ENCODE results near the gene PHF21A.
A peak's percentile ranks its signal among the peaks of the same experiment; 100 is the strongest.

PHF21A gene

DNA sequence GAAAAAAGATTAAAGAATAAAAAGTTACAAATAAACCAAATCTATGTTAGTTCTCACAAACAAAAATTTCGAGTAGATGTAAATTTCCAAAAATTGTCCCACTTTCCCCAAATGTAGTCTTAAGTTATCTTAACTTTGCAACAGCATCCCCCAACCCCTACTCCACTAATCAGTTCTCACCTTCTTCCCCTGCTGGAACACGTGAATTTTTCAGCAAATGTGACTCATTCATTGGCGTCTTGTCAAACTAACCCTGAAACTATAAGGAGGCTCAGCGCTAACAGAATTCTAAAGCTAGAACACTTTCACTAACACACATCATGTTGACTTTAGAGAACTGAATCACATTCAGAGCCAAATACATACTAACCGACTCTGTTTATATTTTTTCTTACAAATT lies 46.1 kb downstream of the PHF21A start:
- DNase-seq: no peak

DNA sequence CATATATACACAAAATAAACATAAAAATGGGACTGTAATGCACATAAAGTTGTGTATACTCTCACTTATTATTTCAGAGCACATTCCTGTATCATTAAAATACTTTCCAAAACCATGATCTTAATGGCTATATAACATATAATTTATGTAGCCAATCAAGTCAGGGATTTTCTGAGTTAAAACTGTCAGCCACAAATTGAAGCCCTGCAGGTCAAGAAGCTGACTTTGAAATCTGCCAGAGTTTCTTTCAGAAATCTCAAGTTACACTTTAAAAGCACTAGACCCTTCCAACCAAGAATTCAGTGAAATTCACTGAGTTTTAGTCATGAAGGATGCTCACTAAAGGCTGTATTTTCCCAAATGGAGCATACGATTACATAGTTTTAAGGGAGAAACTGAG lies 47.6 kb downstream of the PHF21A start:
- no peak for DNase-seq

DNA sequence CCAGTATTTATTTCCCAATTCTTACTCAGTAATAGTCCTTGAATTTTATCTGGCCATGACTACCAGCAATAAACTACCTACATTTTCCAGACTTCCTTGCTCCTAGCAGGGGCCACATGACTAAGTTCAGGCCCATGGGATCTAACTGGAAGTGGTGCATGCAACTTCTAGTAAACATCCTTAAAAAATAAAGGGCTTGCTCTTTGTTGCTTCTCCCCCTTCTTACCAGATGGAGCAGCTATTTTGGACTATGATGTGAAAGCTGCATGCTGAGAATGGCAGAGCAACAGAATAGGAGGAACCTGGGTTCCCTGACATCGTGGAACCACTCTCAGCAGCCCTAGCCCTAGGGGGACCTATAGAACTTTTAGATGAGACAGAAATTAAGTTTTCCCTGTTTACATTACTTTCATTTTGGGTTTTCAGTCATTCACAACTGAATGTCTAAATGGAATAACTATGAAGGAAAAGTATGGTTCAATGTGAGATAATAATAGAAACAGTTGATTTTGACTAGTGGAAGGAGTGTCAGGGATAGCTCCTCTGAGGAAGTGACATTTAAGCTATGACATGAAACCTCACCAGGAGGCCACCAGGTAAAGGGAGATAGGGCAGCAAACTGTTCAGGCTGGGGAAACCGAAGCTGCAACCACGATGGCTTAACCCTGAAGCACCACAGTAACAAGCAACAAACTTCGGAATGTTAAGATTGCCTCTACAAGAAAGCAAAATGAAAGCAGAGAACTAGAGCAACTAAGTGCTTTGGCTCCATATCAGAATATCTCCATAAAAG lies 48.9 kb downstream of the PHF21A start:
- no peak for DNase-seq

DNA sequence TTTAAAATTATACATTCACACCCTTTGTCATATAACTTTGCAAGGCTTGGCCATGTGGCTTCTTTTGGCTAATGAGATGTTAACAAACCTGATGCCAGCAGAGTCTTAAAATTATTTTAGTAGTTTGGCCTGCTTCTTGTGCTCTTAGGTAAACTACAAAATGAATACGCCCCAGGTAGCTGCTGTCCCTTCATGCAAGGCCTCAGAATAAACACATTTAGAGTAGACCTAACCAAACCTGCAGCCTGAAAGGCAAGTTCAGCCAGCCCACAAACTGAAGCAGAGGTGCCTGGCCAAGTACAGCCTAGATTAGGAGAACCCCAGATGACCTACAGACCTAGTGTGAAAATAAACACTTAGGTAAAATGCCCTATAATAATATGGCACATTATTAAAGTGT lies 50.2 kb downstream of the PHF21A start:
- no peak for DNase-seq

DNA sequence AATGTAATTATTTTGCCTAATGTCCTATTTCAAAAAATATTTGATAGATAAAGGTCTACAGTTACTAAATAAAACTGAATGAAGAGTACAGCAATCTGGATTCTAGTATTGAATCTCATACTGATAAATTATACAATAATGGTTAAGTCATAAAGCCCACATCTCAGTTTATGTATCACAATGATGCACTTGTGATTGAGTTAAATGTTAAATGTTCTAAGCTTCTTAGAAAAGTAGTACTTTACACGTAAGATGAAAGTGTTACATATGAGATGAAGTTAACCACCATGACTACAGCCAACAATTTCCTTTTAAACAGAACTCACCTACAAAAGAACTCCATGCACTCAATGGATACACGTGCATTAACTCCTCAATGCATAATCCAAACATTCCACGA lies 51.7 kb downstream of the PHF21A start:
- no peak for DNase-seq

DNA sequence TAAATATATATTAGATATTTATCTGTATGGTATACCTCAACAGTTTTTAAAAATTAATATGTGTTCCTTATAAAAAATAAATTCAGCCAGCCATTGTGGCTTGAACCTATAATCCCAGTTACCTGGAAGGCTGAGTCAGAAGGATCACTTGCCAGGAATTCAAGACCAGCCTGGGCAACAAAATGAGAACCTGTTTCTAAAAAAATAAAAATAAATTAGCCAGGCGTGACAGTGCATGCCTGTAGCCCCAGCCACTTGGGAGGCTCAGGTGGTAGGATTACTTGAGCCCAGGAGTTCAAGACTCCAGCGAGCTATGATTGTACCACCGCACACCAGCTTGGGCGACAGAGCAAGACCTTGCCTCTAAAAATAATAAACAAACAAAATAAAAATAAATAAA lies 54.9 kb downstream of the PHF21A start:
- DNase-seq: no peak

DNA sequence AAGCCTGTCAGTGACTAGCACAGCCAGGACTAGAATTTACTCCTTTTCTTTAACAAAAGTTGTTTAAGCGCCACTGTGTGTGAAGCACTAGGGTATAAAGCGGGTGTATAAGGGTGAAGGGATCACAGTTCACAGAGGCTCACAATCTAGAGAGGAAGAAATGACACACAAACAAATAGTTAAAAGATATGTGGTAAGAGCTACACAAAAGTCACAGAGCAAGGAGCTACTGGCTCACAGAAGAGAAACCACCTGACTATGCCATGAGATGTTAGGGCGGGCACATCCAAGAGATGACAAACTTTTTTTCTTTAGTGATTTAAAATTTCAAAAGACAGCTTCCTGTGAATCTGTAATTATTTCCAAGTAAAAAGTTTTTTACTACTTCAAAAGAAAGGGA lies 55.6 kb downstream of the PHF21A start:
- no peak for DNase-seq

DNA sequence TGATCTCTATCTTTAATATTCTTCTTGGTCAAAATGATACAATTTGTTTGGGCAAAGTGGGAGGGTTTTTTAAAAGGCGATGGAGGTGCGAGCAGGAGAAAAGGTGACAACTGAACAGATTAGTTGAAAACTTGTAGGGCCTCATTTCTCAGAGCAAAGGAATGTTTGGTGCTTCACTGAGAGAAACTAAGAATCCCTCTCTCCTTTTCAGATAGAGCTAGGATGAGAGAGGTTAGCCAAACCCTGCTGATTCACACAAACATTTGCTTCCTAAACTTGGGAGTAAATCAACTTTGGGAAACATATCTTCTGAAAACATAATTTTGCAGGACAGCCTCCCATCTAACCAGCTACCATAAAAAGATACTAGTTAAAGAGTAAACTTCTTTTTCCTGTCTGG lies 57.0 kb downstream of the PHF21A start:
- DNase-seq: no peak

DNA sequence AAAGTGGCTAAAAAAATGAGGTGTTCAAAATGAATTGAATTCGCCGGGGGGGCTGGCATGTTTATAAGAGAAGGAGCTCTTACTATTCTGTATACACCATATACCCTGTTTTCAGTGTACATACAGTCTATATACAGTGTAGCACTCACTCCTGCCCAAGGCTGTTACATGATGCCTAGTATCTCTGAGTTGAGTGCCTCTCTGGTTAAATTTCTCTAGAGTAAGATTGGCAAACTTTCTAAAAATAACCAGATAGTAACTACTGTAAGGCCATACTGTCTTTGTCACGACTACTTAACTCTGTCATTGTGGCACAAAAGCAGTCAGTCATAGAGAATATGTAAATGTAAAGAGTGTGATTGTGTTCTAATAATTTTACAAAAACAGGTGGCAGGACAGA lies 58.1 kb downstream of the PHF21A start:
- no peak for DNase-seq

DNA sequence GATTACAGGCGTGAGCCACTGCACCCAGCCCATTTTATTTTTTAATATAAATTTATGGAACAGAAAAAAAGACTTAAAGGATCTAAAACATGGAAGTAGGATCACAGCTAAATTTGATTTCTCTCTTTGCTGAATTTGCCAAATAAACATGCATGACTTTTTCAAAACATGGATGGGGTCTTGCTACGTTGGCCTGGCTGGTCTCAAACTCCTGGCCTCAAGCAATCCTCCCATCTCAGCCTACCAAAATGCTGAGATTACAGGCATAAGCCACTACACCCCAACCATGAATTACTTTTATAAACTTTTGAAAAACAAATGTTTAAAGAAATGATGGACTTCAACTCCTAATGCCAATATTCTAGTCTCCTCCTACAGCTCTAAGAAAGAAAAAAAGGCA lies 61.2 kb downstream of the PHF21A start:
- DNase-seq: no peak

DNA sequence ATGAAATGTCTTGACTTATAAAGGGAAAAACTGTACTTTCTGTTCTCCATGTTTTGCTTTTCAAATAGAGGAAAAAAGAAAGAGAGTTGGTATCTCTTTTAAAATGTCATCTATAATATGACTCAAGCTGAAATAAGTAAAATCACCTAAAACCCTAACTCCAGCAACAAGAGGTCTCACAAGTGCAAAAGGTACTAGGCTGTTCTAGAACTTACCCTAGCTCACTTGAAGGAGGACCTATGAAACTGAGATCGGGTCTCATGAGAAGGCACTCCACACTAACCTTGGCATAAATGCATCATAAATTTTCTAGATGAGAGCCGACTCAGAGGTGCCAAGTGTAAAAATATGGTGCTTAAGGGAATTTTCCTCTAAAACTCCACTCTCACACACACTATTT lies 63.8 kb downstream of the PHF21A start:
- no peak for DNase-seq

DNA sequence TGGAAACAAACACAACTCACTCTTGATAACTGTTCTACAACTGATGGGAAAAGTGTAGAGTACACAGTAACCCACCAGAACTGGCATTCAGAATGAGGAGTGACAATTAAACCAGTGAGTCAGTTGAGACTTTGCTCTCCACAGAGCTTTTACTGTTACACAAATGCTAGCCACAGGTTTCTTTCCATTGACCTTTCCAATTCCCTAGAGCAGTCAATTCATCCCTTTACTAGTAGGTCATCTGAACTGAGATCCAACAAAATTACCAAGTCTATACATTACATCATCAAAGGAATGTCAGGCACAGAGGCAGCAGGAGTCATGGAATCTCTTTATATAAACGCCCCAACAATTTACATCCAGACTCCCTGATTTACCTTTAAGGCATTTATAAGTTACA lies 65.9 kb downstream of the PHF21A start:
- DNase-seq: peak; percentile 21

DNA sequence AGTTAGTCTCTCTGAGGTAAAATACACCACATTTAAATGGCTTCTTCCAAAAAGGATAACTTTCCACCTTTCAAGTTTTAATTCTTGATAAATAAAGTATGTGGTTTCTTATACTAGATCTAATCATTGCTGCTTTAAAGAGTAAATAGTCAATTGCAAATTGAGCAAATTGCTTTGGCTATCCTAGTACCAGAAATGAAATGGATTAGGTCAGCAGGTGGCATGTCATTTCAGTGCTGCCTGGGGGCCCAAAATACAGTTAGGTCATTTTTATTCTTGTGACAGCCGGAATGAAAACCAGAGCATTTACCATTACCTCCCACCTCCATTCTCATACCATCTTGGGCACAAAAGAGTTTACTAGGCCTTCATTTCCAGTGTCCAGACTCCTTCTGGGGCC lies 70.2 kb downstream of the PHF21A start:
- no peak for DNase-seq

DNA sequence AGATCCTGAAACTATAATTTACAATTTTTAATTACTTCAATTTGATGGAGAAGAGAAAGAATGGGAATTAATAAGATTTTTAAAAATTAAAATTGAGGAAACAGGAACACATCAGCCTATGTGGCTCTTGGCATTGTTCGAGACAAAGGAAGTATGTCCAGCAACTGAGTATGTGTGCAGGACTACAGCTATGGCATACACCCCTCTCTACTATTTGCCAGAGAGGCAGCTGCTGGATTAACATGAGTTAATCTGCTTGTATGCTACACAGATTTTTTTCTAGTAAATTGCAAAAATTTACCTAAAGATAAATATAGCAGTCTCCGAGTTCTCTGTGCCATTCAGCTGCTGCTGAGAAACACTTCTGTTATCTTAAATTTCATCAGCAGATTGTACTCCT lies 70.6 kb downstream of the PHF21A start:
- DNase-seq: peak; percentile 39

DNA sequence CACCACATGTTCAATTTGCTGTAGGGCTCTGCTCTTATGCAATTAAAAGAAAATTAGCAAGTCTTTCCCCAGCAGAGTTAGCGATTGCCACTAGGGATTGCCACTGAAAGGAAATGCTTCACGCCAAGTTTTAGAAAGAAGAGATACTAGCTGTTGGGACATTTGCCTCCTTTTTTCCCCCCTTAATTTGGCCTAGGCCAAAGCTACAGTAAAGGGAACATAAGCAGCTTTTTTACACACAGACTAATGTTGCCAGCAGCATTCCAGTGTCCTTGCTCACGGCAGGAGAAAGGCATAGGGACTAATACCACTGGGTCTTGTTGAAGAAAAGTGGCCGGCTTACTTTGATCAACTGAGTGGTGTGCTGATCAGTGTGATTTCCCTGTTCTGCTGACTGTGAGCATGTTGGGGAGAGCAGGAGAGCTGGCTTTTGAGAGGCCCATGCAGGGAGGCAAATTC lies 71.2 kb downstream of the PHF21A start:
- DNase-seq: peak; percentile 86

DNA sequence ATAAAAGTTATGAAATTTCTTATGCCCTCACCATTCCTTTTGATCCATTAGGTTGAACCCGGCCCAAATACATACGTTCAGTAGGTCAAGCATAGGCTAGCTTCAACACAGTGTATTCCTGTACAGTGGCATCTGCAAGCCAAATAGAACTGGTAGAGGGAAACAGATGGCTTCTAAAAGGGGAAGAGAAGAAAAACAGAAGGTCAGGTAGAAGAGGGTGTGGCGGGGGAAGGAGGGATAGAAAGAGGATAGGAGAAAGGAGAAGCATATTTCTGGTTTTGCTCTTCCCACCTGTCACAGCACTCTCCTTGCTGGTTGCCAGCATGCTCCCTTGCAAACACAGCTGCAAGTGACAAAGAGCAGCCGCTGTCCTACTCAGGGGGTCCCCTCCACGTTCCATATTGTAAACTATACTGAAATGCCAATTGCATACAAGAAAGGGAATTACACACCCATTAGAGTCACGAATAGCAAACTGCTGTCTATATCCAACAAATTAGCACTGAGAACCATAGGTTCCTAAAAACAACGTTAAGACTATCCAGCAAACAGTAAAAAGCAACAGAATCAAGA lies 71.8 kb downstream of the PHF21A start:
- DNase-seq: peak; percentile 38

DNA sequence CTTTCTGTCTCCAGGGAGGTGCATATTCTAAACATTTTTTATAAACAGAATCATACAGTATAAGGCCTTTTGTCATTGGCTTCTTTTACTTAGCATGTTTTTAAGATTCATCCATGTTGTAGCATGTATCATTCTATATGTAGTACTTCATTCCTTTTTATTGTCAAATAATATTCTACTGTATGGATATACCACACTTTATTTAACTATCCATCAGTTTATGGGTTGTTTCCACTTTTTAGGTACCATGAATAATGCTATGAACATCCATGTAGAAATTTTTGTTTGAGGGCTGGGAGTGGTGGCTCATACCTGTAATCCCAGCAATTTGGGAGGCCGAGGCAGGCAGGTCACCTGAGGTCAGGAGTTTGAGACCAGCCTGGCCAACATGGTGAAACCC lies 73.1 kb downstream of the PHF21A start:
- DNase-seq: no peak

DNA sequence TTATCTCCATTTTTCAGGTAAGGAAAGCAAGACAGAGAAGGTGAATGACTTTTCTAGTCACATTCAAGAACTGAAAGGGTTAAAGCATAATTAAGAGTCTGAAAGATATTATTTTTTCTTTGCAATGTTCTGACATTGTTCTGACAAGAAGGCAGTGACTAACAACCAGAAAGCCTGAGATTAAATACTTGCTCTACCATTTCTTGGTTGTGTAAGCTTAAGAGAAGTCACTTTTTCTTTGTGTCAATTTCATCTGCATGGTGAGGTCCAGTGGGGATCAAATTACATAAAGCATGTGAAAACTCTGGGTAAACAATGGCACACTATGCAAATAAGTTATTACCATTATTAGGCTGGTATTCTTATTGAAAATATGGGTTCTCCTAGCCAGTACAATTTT lies 73.7 kb downstream of the PHF21A start:
- no peak for DNase-seq

DNA sequence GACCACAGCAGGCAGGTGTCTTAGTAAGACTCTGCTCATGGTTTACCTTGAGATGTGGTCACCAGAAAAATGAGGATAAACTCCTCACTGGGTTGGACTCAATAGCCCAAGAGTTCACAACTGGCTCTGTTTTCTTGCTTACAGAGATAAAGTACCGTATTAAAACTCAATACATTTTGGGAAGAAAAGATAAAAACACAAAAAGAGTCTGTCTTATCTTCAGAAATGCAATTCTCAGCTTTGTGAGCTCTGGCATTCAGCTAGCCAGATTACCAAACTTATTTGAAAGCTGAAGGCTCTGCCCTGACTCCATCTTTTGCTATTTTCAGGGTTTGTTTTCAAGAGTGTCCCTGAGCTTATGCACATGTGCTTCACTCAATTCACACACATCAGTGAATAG lies 75.4 kb downstream of the PHF21A start:
- no peak for DNase-seq

DNA sequence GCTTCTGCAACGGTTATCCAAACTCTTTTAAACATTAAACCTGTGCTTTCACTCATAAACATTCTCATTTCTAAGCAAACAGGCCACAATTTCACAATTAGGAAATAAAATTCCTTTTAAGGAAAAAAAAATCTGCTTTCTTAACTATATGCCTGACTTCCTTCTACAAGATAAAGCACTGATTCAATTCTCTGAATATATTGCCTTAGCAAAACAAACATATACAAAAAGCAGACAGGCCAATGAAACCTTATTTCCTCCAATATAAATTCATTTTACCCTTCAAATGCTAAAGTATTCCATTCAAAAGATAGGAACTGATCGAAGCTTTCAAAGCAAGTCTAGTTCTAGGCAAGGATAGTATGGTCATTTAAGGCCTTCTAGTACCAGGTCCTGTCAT lies 76.7 kb downstream of the PHF21A start:
- no peak for DNase-seq

DNA sequence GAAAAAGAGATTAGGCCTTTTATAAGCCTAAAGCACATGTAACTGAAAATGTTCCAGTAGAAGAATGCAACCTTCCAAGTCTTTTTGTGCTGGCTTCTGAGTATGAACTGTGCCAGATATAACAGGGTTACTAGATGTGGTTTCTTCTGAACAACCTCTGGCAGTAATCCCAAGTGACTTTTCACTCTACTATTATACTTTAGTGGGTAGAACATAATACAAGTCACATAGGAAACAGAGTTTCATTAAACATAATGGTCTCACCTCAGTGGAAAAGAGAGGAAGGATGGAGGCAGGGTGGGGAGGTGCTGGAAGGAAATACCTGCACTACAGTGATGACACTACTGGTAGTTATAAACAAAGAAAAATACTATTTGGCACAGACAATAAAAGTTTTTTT lies 81.3 kb downstream of the PHF21A start:
- DNase-seq: no peak

DNA sequence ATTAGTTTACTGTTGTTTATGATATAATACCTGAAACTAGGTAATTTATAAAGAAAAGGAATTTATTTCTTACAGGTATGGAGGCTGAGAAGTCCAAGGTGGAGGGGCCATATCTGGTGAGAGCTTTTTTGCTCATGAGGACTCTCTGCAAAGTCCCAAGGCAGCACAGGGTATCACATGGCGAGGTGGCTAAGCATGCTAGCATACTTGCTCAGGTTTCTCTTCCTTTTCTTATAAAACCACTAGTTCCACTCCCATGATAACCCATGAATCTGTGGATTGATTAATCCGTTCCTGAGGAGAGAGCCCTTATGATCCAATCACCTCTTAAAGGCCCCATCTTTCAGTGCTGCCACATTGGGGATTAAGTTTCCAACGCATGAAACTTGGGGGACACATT lies 82.7 kb downstream of the PHF21A start:
- DNase-seq: no peak

DNA sequence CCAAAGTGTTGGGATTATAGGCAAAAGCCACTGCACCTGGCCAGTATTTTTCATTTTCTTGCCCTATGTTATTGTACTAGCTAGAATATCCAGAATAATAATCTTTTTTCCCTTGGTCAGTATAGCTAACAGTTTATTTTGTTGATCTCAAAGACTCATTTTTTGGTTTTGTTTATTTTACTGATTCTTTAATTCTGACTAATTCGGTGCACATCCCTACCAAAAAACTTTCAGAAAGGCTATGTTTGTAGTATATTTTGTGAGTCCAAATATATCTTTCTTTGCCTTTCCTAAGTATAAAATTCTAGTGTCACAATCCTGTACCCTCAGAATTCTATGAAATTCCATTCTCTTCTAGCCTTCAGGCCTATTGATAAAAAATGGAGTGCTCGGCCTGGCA lies 84.3 kb downstream of the PHF21A start:
- no peak for DNase-seq

DNA sequence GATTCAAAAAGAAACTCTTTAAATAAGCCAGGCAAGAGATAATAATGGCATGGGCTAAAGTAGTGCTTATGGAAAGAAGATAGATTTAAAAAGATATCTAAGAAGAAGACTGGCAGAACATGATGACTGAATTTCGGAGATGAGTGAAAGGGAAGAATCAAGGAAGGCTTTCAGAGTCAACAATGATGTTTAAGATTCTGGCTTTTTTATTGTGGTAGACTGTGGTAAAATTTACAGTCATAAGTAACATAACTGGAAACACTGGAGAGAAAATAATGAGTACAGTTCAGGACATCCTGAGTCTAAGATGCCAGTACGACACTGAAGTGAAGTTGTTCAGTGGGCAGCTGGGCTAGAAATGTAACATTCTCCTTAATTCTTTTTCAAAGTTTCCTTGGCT lies 85.2 kb downstream of the PHF21A start:
- no peak for DNase-seq

DNA sequence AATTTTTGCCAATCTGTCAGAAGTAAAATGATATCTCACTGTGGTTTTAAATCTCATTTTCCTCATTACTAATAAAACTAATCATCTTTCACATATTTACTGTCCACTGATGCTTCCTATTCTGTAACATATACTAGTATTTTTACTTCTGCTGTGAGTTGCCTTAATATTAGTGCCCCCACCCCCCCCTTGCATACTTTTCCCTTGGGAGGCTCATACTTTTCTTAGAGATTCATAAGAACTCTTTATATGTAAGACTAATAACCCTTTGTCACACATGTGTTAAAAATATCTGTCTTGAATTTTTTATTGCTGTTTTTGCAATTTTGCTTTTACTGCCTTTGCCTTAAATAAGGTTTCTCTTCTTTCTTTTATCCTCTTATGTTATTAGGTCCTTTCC lies 87.2 kb downstream of the PHF21A start:
- no peak for DNase-seq
